GM19043 (cell line): ENCODE data around the gene TMEM158.

Source experiments
- ATAC-seq: cut with Tn5 transposase; IDR thresholded peaks from one replicate; pipeline ENCODE4 v1.9.1; 2021; ENCODE audit warnings: low read depth; ENCODE audit not compliant: unreplicated experiment

Gene TMEM158

DNA sequence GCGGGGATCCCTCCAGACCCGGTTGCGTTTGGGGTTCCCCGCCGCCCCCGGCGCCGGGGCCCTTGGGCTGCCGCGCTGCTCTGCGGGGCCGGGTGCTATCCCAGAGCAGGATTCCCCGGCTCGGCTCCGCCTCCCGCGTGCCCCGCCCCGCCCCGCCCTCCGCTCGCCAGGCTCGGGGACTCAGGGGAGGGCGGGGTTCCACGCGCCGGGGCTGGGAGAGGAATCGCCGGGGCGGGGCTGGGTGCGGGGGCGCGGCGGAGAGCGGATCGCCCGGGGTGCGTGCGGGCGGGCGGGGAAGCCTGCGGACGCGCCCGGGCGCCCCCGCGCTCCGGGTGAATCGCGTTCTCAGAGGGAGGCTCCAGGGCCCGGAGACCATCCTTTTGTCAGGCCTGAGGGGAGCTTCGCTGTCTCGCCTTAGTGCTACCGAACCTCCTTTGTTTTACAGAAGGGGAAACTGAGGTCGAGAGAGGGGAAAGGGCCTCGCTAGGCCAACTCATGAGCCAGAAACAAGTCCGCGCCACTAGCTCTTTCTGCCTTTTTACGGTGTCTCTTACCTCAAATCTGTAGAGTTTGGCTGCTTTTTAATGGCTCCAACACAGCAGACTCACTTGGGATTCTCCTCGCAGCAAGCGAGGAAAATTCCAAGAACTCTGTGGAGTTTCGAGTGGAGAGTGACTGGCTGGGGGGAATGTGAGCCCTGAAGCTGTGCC lies at the start of gene TMEM158:
TMEM158 (minus strand) TSS at position 82 of the 710 bp plus-strand sequence. CDS start 260 bp downstream, outside the sequence.
- ATAC-seq: no peak

DNA sequence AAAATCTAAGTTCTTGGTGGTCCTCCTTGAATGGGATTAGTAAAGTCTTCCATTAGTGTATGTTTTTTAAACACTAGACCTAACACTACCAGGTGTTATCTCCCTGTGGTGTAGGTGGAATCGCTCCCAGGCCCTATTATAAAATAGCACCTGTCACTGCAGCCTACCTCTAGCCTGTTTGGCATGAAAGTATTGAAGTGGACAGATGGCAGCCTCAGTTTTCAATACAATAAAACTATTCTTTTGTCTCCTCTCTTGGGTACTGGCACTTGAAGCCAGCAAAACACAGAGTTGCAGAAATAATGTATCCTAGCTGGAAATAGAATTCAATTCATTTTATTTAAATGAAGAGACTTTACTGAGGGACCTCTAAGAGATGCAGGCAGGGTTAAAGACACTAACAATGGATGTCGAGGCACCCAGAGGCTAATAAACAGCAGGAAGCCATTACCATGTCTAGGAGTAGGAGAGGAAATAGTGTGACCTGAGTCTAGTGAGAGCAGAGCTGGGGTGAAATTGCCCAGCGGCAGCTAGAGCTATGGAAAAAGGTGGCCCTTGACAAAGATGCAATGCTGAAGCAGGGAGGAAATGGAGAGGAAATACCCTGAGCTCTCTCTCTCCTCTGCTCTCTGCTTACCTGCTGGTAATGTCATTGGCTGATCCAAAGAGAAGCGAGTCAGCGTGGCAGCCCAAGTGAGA lies 49.1 kb upstream of the TMEM158 start:
- no peak for ATAC-seq

DNA sequence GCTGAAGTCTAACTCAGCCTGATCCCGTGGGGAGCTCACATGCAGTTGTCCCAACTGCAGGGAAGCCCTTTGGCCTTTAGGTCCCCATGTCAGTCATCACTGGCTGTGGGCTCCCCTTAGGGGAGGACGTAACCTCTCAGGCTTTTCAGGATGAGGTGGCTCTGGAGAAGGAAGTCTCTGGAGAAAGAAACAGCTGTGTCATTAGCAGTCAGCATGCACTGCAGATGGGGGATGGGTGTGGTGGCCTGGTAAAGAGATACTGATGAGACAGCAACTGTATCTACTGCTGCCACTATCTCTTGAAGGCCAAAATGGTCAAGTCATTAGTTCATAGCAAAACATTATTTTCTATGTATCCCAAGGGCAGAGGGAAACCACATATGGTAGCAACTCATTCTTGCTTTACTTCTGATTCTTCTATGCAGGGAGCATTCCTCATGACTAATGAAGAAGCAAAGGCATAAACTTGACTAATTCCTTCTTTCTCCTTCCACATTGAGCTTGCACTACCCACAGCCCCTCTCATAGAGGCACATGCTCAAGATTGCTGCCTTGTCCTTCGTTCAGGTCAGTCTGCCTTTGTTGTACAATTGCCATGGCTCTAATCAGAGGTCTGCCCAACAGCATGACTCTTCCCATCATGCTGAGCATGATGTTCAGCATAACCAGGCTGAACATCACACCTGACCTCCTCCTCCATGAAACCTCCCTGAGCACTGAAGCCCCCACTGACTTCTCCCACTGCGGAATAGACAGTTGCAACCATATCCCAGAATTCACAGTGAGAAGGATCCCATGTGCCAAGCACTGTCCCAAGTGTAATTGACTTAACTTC lies 47.8 kb upstream of the TMEM158 start:
- ATAC-seq: no peak

DNA sequence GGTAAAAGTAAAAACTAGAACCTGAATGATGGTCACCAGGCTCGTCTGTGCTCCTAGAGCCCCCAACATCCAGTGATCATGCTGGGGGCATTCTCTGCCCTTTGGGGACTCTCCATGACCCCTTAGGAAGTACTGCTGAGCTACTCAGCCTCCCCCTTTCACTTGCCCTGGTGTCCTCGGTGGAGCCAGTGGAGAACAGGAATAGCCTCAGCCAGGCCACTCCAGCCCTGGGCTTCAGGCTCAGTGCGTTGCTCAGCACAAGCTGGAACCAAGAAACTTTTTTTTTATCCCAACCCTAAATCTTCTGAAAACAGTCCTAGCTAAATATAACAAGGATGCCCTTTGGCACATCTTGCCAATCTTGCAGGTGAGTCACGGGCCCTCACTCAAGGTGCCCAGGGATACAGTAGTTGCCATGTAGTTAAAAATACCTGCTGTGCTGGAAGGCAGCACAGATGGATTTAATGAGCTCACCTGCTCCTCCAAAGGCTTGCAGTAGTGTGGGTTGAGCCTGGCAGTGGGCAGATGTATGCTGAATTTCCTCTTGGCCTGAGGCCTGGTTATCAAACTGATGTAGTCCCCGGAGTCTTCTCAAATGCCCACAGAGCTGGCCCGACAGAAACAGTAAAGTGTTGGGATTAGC lies 46.9 kb upstream of the TMEM158 start:
- ATAC-seq: no peak

DNA sequence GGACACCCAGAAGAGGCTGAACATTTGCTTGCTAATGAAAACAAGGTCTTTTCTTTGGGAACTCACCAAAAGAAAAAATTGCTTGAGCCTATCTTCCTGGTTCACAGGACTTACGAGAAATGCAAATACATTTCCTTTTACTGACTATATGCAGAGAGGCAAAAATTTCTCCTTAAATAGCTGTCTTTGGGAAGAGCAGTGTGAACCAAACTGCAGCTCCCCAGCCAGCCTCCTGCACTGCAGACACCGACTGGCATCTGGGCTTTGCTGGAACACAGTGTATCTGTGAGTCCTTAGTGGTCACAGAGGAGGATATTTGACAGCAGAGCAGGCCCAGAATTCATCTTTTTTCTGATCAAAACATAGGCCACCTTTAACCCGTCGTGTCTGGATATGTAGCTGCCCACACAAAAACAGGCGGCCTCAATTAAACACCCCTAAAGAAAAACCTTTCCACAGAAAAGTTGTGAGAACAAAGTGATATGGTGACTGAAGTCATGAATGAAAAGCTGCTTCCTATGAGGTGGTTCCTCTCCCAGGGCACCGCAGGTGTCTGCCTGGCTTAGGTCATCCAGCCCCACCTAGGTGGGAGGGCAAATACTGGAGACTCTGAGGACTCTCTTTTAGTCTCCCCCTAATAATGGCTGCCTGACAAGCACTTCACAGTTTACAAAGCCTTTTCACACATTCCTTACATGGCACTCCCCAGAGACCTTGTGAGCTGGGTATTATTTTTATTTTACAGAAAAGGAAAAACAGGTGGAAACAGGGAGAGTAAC lies 46.1 kb upstream of the TMEM158 start:
- no peak for ATAC-seq

DNA sequence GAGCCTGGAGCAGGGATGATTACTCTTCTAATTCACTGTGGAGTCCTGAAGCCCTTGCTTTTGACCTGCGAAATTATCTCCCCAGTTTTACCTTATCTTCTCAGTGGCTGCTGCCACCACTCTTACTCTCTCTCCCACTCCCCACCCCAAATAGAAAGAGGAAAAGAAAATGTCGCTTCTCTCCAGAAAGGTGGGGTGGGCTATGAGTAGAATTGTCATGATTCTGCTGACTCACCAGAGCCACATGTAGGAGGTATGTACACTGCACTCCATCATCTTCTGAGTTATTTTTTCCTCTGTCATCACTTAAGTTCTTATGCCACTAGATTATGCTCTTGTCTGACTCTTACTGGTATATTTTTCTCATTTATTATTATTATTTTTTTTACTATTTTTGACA lies 43.9 kb upstream of the TMEM158 start:
- no peak for ATAC-seq

DNA sequence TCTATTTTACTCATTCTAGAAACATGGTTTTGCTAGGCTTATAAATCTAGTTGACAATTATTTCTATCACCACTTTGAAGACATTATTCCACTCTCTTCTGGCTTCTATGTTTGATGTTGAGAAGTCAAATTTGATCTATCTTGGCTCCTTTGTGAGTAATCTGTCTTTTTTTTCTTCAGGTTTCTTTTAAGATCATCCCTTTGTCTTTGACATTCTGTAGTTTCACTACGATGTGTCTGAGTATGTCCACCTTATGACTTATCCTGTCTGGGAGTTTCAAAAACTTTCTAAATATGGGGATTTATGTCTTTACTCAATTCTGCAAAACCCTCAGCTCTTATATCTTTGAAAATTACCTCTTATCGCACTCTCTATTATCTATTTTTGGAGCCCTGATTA lies 41.0 kb upstream of the TMEM158 start:
- no peak for ATAC-seq

DNA sequence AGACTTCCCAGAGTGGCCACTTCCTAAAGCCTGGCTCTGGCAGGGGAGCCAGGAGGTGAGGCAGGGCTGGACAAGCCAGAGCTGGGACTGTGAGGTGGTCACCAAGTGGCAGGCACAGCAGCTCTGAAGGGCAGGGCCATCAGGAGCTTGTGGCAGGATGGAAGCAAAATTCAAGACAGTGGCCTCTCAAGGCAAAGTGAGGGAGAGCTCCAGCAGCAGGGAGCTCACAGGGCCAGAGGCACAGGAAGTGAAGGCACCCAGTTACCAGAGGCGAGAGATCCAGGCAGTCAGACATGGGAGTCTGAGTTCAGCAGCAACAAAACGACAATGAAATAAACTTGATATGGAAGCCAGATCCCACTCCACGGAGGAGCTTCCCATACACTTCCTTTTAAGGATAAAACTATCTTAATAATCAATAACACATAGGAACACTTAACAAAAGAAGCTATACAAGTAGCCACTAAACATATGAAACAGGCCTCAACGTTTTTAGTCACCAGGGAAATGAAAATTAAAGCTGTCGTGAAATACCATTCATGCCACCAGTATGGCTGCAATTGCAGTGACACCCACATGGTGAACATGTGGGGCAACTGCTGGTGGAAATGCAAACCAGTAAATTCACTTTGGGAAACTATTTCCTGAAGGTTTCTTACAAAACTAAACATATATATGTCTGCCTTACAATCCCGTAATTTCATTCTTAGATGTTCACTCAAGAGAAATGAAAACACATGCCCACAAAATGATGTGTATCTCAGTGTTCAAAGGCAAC lies 35.4 kb upstream of the TMEM158 start:
- no peak for ATAC-seq

GRCh38 chr3:45259133-45259532 lies 33.0 kb upstream of the TMEM158 start:
- no peak for ATAC-seq

DNA sequence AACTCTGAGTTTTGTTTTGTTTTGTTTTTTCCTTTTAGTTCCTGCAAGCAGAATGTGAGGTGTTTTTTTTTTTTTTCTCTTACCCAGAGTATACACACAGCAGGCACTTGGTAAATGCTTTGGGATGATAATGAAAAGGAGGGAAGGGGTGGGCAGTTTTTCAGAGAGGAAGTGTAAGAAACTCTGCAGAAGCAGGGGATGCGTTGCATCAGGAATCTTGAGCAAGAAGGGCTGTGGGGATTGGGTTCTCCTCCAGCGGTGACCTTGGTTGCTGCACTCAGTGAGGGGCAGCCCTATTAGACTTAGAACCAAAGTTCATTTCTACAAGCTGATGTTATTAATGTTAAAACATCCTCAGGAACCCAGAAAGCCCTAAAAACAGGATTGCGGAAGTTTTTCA lies 32.2 kb upstream of the TMEM158 start:
- no peak for ATAC-seq

GRCh38 chr3:45253316-45253715 lies 27.2 kb upstream of the TMEM158 start:
- ATAC-seq: no peak

DNA sequence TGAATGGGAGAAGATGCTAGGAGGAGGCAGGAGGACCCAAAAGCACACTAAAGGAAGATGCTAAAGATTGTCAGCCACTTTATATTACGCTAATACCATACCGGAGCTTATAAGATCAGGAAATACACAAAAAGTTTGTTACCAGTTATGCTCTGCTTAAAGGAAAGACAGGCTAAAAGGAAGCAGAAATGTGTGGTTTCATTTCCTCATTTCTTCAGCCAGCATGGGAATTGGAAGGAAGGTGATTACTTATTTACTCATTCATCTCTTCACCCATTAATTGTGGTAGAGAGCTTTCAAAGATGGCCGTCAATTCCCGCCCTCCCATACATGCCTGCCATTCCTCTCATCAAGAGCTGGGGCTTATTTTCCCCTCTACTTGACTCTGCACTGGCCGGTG lies 26.7 kb upstream of the TMEM158 start:
- ATAC-seq: no peak

DNA sequence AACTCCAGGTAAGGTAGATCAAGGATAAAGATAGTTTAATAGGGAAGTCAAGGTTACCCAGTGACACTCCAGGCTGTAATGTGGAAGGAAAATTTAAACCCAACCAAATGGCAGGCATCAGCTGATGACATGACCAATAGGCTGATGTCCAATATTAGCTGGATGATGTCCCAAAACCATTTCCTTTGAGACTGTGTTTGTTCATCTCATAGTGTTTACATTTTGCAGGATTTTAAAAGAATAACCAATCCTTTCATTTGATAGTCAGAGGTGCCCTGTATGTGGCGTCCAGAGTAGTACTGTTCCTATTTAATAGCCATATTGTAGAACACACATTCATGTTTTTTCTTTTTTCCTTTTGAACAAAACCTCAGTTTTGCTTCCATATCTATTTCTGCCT lies 23.3 kb upstream of the TMEM158 start:
- no peak for ATAC-seq

- ATAC-seq: no peak
Observed at GRCh38 chr3:45246241-45246640, 20.2 kb upstream of the TMEM158 start.

GRCh38 chr3:45244356-45244755 lies 18.3 kb upstream of the TMEM158 start:
- no peak for ATAC-seq

DNA sequence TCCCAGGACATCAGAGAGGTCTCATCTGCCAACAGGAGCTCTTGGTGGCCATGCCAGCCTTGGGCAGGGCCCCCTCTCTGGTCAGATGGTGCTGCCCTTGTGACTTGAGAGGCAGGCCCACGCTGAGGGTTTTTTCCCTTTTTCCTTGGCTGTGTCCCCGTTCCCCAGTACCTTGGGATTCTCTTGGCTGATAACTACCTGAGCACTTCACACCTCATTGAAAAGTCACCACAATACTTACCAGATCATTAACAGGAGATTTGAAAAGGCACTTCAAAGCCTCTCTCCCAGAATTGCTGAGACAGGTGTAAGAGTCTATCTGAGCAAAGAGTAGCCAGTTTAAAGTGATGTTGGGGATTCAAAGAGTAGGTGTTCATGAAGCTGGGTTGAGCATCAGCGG lies 15.1 kb upstream of the TMEM158 start:
- ATAC-seq: no peak

- no peak for ATAC-seq
Observed at GRCh38 chr3:45240292-45240691, 14.2 kb upstream of the TMEM158 start.

- no peak for ATAC-seq
Observed at GRCh38 chr3:45239254-45239653, 13.2 kb upstream of the TMEM158 start.

DNA sequence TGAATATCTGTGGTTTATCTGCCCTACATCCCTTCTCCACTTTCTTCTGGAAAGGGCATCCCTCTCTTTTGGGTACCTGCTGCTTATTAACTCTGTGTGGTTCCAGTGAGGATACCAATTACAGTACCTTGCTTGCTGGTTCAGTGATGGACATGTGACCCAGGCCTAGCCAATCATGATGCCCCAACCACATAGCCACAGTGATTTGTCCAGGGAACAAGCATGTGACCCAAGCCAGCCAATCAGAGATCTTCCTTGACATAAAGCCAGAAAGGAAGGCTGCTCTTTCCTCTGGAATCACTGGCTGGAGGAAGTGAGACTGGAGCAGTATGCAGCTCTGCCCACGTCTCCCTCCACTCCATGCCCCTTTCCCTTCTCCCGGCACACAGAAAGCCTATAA lies 10.9 kb upstream of the TMEM158 start:
- no peak for ATAC-seq
